PC-3 (cell line): ENCODE measurements around the gene CBFA2T3. TPM values are rescaled to one million over a fixed set of nuclear protein-coding genes. Genes with fewer than 3 reads are reported as not detected.

Experiments
- ATAC-seq: fragments of 200-7000 bp; cut with Tn5 transposase; 2 replicates; pipeline ENCODE4 v1.9.1; 2020; ENCODE audit warnings: mild to moderate bottlenecking, moderate library complexity
- BruUV-seq: library from RNA; stranded (reverse); fragments of 400-500 nt; replicated peaks from 2 replicates; lab custom pipeline; 2021; lab: Mats Ljungman, UMichigan
- CTCF ChIA-PET: fragments of 300-600 bp; sonication (Branson Sonifier 250); formaldehyde crosslinking; loops from one replicate; lab custom pipeline; 2022; ENCODE audit warnings: antibody characterized with exemption; lab: Charles Lee
- POLR2A ChIA-PET: fragments of 300-600 bp; sonication (Branson Sonifier 250); formaldehyde crosslinking; loops from one replicate; lab custom pipeline; 2022; ENCODE audit warnings: antibody characterized with exemption; ENCODE audit not compliant: unreplicated experiment; lab: Charles Lee
- DNase-seq: peaks from one replicate; pipeline ENCODE4 v3.0.0-alpha.2; 2015
- H2AFZ ChIP-seq: fragments of 300-600 bp; sonication (generic); 2 replicates; pipeline ENCODE4 v1.6.0; 2016; ENCODE audit warnings: antibody characterized with exemption, low read length
- H3F3A ChIP-seq: fragments of 300-600 bp; sonication (generic); one replicate; pipeline ENCODE4 v1.6.0; 2017; ENCODE audit warnings: antibody characterized with exemption, low read length, control low read depth, mild to moderate bottlenecking; ENCODE audit not compliant: unreplicated experiment
- H3K27ac ChIP-seq: fragments of 300-600 bp; sonication (generic); 2 replicates; pipeline ENCODE4 v1.5.1; 2016; ENCODE audit warnings: mild to moderate bottlenecking, low read length
- H3K27me3 ChIP-seq: fragments of 300-600 bp; sonication (generic); 2 replicates; pipeline ENCODE4 v1.6.1; 2016; ENCODE audit warnings: low read length, mixed read lengths
- H3K36me3 ChIP-seq: fragments of 300-600 bp; sonication (generic); 2 replicates; pipeline ENCODE4 v1.6.1; 2016; ENCODE audit warnings: low read depth, mixed run types, low read length, mixed read lengths
- H3K4me1 ChIP-seq: fragments of 300-600 bp; sonication (generic); 2 replicates; pipeline ENCODE4 v1.5.1; 2016; ENCODE audit warnings: low read length; ENCODE audit not compliant: insufficient read depth
- H3K4me2 ChIP-seq: fragments of 300-600 bp; sonication (generic); 2 replicates; pipeline ENCODE4 v1.6.0; 2016; ENCODE audit warnings: low read length
- H3K4me3 ChIP-seq: fragments of 300-600 bp; sonication (generic); 2 replicates; pipeline ENCODE4 v1.5.1; 2016; ENCODE audit warnings: mild to moderate bottlenecking, low read length, mixed read lengths
- H3K79me2 ChIP-seq: fragments of 300-600 bp; sonication (generic); 2 replicates; pipeline ENCODE4 v1.6.1; 2017; ENCODE audit warnings: low read length, mixed read lengths
- H3K9ac ChIP-seq: fragments of 300-600 bp; sonication (generic); 2 replicates; pipeline ENCODE4 v1.6.0; 2016; ENCODE audit warnings: mild to moderate bottlenecking, low read length
- H3K9me2 ChIP-seq: fragments of 300-600 bp; sonication (generic); replicated peaks from 2 replicates; pipeline ENCODE4 v1.6.1; 2016; ENCODE audit warnings: mixed run types, low read length, mixed read lengths
- H3K9me3 ChIP-seq: fragments of 300-600 bp; sonication (generic); 2 replicates; pipeline ENCODE4 v1.6.1; 2016; ENCODE audit warnings: low read length, mixed read lengths
- H4K20me1 ChIP-seq: fragments of 300-600 bp; sonication (generic); 2 replicates; pipeline ENCODE4 v1.6.1; 2016; ENCODE audit warnings: low read length, mixed read lengths
- EZH2 ChIP-seq: fragments of 300-600 bp; sonication (generic); IDR thresholded peaks from one replicate; pipeline ENCODE4 v1.6.1; 2017; ENCODE audit warnings: antibody characterized with exemption, mild to moderate bottlenecking, low read length; ENCODE audit not compliant: unreplicated experiment
- EZH2phosphoT487 ChIP-seq: fragments of 300-600 bp; sonication (generic); IDR thresholded peaks from 2 replicates; pipeline ENCODE4 v1.6.1; 2018; ENCODE audit warnings: mild to moderate bottlenecking, antibody characterized with exemption, low read length, borderline replicate concordance
- intact Hi-C: fragments of 100-400 bp; cut with micrococcal nuclease; formaldehyde crosslinking; loops from 2 replicates; pipeline ENCODE4 v1.9.0; 2023
- total RNA-seq: library from RNA; depleted of rRNA; stranded (reverse); fragments of >200 nt; gene quantifications from 2 replicates; pipeline ENCODE4 v1.2.3, GENCODE V29; 2014
- TF ChIP-seq, protein P1 (sequence below): fragments of 300-600 bp; sonication (generic); conservative IDR thresholded peaks from 2 replicates; pipeline ENCODE4 v1.5.1; 2017; ENCODE audit warnings: antibody characterized with exemption, low read depth, mild to moderate bottlenecking, low read length

Gene CBFA2T3
- total RNA-seq, 1 experiment from 2014 or later = not detected

- DNase-seq (no peak), ATAC-seq (peak; percentile 75)
- no peak overlapping the region for H3K9ac ChIP-seq
- ChIA-PET POLR2A (no interaction called here), CTCF (no interaction called here)
- H3K27me3 ChIP-seq = no peaks in the 10 kb centered on the region
- H3F3A ChIP-seq = no peaks in the 10 kb centered on the region
- no peaks in the 10 kb centered on the region for H4K20me1 ChIP-seq
- H3K79me2 ChIP-seq = no peaks in the 10 kb centered on the region
- TF ChIP-seq, protein P1, sequence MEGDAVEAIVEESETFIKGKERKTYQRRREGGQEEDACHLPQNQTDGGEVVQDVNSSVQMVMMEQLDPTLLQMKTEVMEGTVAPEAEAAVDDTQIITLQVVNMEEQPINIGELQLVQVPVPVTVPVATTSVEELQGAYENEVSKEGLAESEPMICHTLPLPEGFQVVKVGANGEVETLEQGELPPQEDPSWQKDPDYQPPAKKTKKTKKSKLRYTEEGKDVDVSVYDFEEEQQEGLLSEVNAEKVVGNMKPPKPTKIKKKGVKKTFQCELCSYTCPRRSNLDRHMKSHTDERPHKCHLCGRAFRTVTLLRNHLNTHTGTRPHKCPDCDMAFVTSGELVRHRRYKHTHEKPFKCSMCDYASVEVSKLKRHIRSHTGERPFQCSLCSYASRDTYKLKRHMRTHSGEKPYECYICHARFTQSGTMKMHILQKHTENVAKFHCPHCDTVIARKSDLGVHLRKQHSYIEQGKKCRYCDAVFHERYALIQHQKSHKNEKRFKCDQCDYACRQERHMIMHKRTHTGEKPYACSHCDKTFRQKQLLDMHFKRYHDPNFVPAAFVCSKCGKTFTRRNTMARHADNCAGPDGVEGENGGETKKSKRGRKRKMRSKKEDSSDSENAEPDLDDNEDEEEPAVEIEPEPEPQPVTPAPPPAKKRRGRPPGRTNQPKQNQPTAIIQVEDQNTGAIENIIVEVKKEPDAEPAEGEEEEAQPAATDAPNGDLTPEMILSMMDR = no peak
- TF ChIP-seq EZH2 = no peak
- TF ChIP-seq EZH2phosphoT487 = no peak
- no peaks in the 10 kb centered on the region for H3K4me1 ChIP-seq
- BruUV-seq = no TSS peak
- no peaks in the 10 kb centered on the region for H3K36me3 ChIP-seq
- H3K9me3 ChIP-seq = no peaks in the 10 kb centered on the region
- H3K27ac ChIP-seq = no peak overlapping the region
- no peak overlapping the region for H3K4me3 ChIP-seq
- H3K9me2 ChIP-seq = no peaks in the 10 kb centered on the region
- H2AFZ ChIP-seq = no peak overlapping the region
- H3K4me2 ChIP-seq = no peak overlapping the region
- intact Hi-C loops = no loop called here
These were observed 145.2 kb downstream of the CBFA2T3 start for GRCh38 chr16:88831838-88832237.

DNA sequence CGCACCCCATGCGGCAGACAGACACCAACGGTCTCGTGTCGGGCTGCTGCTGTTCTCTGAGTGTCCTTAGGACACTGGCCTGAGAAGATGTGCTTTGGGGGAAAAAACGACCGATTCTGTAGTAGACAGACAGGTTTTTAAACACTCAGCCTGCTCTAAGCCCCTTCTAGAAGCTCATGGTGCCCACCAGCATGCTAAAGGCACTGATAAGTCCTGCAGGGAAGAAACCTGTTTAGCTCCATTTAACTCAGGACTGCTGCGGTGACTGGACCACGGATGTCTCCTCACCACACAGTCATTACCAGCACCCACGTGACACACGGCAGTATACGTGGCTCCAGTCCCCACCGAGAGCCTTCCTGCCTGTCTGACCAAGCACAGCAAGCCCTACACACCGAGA is 146.2 kb downstream of the CBFA2T3 start:
- ChIA-PET POLR2A (no interaction called here), CTCF (no interaction called here)
- intact Hi-C loops = no loop called here
- H3K27ac ChIP-seq = no peak overlapping the region
- H3K79me2 ChIP-seq = no peaks in the 10 kb centered on the region
- H3K9ac ChIP-seq = no peak overlapping the region
- BruUV-seq = no TSS peak
- no peaks in the 10 kb centered on the region for H3F3A ChIP-seq
- no peaks in the 10 kb centered on the region for H3K4me1 ChIP-seq
- no peaks in the 10 kb centered on the region for H3K27me3 ChIP-seq
- TF ChIP-seq, protein P1 = no peak
- no peak for TF ChIP-seq EZH2
- no peak for TF ChIP-seq EZH2phosphoT487
- no peaks in the 10 kb centered on the region for H4K20me1 ChIP-seq
- ATAC-seq (no peak), DNase-seq (no peak)
- no peaks in the 10 kb centered on the region for H3K9me3 ChIP-seq
- H3K4me3 ChIP-seq = no peak overlapping the region
- no peak overlapping the region for H3K4me2 ChIP-seq
- H3K9me2 ChIP-seq = no peaks in the 10 kb centered on the region
- H3K36me3 ChIP-seq = no peaks in the 10 kb centered on the region
- no peak overlapping the region for H2AFZ ChIP-seq

- Histone ChIP-seq H4K20me1 (no peaks in the 10 kb centered on the region), H3F3A (no peaks in the 10 kb centered on the region), H3K4me3 (no peak overlapping the region), H3K9me3 (no peaks in the 10 kb centered on the region), H3K4me2 (no peak overlapping the region), H3K9ac (no peak overlapping the region), H2AFZ (no peak overlapping the region), H3K27ac (no peak overlapping the region), H3K9me2 (no peaks in the 10 kb centered on the region), H3K79me2 (no peaks in the 10 kb centered on the region), H3K27me3 (no peaks in the 10 kb centered on the region), H3K36me3 (no peaks in the 10 kb centered on the region), H3K4me1 (no peaks in the 10 kb centered on the region)
- intact Hi-C loops = no loop called here
- ATAC-seq (no peak), DNase-seq (no peak)
- ChIA-PET CTCF (no interaction called here), POLR2A (no interaction called here)
- BruUV-seq = no TSS peak
- no peak for TF ChIP-seq EZH2phosphoT487
- TF ChIP-seq EZH2 = no peak
- TF ChIP-seq, protein P1 = no peak
These were observed 146.7 kb downstream of the CBFA2T3 start for GRCh38 chr16:88830258-88830657.
